ENCODE measurements around the gene UBE2G2. TPM values are rescaled to one million over a fixed set of nuclear protein-coding genes. Genes with fewer than 3 reads are reported as not detected.
A peak's percentile ranks its signal among the peaks of the same experiment; 100 is the strongest.

Gene UBE2G2
- polyA plus RNA-seq (2012; ENCODE audit: low read depth, missing spikeins): 41.5 TPM

DNA sequence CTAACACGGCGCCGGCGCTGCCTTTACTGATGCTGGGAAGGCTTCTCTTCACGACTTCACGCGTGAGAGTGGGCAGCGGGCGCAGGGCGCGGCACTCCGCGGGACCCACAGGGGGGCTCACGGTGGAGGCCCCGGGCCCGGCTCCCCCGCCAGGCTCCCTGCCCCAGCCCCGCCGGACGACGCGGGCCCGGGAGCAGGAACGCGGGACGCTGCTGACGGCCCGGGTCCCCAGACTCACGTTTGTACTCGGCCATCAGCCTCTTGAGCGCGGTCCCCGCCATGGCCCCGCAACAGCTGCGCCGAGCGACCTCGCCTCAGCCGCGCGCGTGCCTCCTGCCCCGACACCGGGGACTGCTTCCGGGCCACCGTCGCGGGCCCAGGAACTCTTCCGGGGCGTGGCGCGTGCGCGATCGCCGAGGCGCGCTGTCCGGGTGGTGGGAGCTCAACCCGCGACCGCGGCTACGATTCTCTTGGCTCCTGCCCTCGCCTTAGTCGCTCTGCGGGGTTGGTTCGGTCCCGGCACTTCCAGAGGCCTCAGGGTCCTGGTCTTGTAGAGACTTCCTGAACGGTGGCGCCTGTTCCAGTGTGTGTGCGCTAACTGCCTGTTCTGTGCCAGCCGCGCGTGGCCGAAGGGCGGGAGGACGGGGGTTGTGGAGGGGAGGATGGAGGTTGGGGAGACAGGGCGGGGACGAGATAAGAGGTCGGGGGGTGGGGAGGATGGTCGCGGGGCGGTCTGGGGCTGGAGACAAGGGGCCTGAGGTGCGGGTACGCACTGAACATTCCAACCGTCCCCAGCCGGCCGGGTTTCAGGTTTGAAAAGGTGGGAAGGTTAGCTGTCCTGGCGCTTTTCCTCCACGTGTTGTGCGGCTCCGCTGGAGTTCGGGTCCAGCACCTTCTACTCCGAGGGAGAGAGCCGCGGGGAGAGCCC, at the start of gene UBE2G2:
TSS of gene UBE2G2 (minus strand) at position 353 of the 928 bp plus-strand sequence. CDS start at position 281, 72 bp downstream.
- FAIRE-seq (peak; percentile 83), DNase-seq (ENCODE audit: insufficient read length, low spot score) (peak; percentile 98)
- TF ChIP-seq POLR2AphosphoS5 (IDR thresholded peaks at IDR 0.05; ENCODE audit: low read depth, low read length) (peak; percentile 76), POU2F2 (IDR thresholded peaks at IDR 0.05; ENCODE audit: low read depth, low read length) (no peak; the same call in 1 of the 2 replicates), TAF1 (IDR thresholded peaks at IDR 0.05; ENCODE audit: low read depth, low read length) (peak; percentile 49), POLR2A (IDR thresholded peaks at IDR 0.05; ENCODE audit: low read depth, low read length) (peak; percentile 81)

DNA sequence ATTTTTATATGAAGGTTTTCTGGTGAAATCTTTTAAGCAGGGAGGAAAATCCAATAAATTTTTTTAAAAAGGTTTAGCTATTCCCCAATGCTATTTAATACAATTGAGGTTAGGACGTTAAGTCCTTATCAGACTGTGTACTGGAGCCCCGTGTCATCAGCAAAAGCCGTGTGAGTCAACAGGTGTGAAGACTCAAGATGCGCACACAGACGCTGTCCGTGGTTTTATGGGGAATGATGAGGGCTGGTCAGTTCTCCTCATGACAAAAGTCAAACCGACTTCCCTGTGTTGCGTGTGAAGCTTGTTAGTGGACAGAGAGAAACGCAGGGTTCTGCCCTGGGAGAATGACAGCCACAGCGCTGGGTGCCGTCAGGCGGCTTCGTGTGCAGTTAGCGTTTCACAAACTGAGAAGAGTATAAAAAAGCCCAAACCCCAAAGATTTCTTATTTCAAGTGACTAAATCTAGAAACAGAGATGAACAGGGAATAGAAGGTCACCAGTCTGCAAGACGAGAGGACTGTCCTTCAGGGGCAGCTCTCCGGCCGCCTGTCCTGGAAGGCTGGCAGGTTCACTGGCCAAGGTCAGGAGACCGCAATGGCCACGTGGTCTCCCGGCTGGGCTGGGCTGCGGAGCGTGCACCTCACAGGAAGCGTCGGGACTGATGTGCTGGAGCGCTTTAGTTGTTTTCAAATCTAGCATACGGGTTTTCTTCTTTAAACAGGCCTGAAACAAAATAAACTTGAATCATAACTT, 49.5 kb upstream of the UBE2G2 start:
- TF ChIP-seq TAF1 (IDR thresholded peaks at IDR 0.05; ENCODE audit: low read depth, low read length): no peak
- TF ChIP-seq PAX5 (IDR thresholded peaks at IDR 0.05; ENCODE audit: insufficient read depth, low read length, severe bottlenecking): no peak
- no peak for TF ChIP-seq POU2F2 (IDR thresholded peaks at IDR 0.05; ENCODE audit: low read depth, low read length)
- TF ChIP-seq POLR2AphosphoS5 (IDR thresholded peaks at IDR 0.05; ENCODE audit: low read depth, low read length): no peak
- TF ChIP-seq POLR2A (IDR thresholded peaks at IDR 0.05; ENCODE audit: low read depth, low read length): no peak
- TF ChIP-seq SPI1 (IDR thresholded peaks at IDR 0.05; ENCODE audit: low read depth, low read length): no peak
- FAIRE-seq: no peak
- no peak for DNase-seq (ENCODE audit: insufficient read length, low spot score)

DNA sequence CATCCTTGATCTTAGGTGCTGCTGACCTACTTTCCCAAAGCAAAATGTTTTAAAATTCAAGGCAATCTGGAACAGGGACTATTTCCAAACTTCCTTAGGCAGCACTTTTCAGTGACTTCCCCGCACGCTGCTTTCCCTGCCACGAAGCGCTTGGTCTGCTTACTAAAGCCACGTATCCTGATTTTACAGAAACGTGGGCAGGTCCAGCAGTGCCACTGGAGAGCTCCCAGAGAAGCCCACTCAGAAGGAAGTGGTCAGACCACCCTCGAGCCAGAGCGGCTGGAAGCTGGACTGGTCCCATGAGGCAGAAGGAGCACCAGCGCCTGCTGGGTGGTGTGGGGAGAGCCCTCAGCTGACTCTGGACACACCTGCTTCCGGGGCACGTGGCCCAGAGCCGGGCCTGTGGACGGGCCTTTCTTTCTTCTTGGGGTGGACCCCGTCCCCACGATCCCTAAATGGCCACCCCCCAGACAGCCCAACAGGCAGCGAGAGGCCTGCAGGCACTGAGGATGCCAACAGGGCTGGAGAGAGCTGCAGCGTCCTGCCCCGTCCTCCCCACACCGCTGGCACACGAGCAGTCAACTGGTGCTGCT, 48.7 kb upstream of the UBE2G2 start:
- TF ChIP-seq POLR2AphosphoS5 (IDR thresholded peaks at IDR 0.05; ENCODE audit: low read depth, low read length): no peak
- no peak for TF ChIP-seq SPI1 (IDR thresholded peaks at IDR 0.05; ENCODE audit: low read depth, low read length)
- no peak for TF ChIP-seq TAF1 (IDR thresholded peaks at IDR 0.05; ENCODE audit: low read depth, low read length)
- no peak for TF ChIP-seq POLR2A (IDR thresholded peaks at IDR 0.05; ENCODE audit: low read depth, low read length)
- TF ChIP-seq POU2F2 (IDR thresholded peaks at IDR 0.05; ENCODE audit: low read depth, low read length): no peak
- no peak for TF ChIP-seq PAX5 (IDR thresholded peaks at IDR 0.05; ENCODE audit: insufficient read depth, low read length, severe bottlenecking)
- no peak for DNase-seq (ENCODE audit: insufficient read length, low spot score)
- FAIRE-seq: no peak

DNA sequence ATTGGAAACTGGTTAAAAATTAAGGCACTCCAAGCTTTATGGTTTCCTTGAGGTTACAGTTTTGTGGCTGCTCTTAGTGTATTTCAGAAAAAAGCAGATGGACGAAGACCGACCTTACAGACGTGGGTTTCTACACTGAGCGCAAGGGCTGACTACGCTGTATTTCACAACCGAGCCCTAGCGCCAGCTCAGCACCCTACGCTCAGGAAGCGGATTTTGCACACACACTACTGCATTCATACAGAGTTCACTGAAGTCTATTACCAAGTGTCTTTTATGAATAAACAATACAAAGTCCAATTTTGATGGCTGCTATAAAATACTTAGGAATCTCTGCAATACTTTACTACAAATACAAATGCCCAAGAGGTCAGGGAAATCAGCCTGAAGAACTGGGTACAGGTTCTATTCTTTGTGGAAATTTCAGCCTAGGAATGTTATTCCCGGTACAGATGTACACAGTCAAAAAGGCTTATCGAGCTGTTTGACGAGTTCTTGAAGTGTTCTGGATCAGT, 48.1 kb upstream of the UBE2G2 start:
- TF ChIP-seq TAF1 (IDR thresholded peaks at IDR 0.05; ENCODE audit: low read depth, low read length) (no peak), PAX5 (IDR thresholded peaks at IDR 0.05; ENCODE audit: insufficient read depth, low read length, severe bottlenecking) (no peak), SPI1 (IDR thresholded peaks at IDR 0.05; ENCODE audit: low read depth, low read length) (no peak), POLR2A (IDR thresholded peaks at IDR 0.05; ENCODE audit: low read depth, low read length) (no peak)
- FAIRE-seq (no peak), DNase-seq (ENCODE audit: insufficient read length, low spot score) (no peak)

DNA sequence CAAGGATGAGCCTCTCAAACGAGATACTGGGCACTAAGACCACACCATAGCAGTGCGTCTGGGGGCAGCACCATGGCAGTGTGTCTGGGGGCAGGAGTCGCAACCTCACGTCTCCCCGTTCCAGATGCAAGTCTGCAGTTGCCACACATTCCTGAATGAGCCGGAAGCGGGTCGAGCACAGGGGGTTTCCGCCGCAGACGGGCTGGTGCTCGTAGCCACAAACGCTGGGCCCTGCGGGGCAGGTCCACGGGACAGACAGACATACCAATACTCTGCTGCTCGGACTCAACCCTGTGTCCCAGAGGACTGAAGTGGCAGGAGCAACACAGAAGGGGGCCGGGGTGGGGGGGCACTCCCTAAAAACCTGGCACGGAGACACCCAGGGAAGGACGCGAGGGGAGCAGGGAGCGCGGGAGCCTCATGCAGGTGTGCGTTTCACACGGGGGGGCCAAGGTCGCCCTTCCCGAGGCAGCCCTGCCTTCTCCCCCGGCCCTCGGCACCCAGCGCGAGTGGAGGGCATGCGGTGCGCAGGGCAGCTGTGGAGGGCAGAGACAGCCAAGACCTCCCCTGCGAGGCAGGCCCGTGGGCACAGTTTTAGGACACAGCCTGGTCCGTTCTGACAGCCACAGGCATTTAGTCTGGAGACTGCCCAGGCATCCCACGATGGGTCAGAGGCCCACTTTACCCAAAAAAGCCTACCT, 47.4 kb upstream of the UBE2G2 start:
- TF ChIP-seq TAF1 (IDR thresholded peaks at IDR 0.05; ENCODE audit: low read depth, low read length): no peak
- no peak for TF ChIP-seq POLR2AphosphoS5 (IDR thresholded peaks at IDR 0.05; ENCODE audit: low read depth, low read length)
- TF ChIP-seq PAX5 (IDR thresholded peaks at IDR 0.05; ENCODE audit: insufficient read depth, low read length, severe bottlenecking): no peak
- TF ChIP-seq SPI1 (IDR thresholded peaks at IDR 0.05; ENCODE audit: low read depth, low read length): no peak
- no peak for TF ChIP-seq POU2F2 (IDR thresholded peaks at IDR 0.05; ENCODE audit: low read depth, low read length)
- TF ChIP-seq POLR2A (IDR thresholded peaks at IDR 0.05; ENCODE audit: low read depth, low read length): no peak
- FAIRE-seq: no peak
- DNase-seq (ENCODE audit: insufficient read length, low spot score): no peak

- DNase-seq (ENCODE audit: insufficient read length, low spot score) (no peak), FAIRE-seq (no peak)
- no peak for TF ChIP-seq SPI1 (IDR thresholded peaks at IDR 0.05; ENCODE audit: low read depth, low read length)
- TF ChIP-seq POLR2AphosphoS5 (IDR thresholded peaks at IDR 0.05; ENCODE audit: low read depth, low read length): no peak
- no peak for TF ChIP-seq TAF1 (IDR thresholded peaks at IDR 0.05; ENCODE audit: low read depth, low read length)
- TF ChIP-seq POLR2A (IDR thresholded peaks at IDR 0.05; ENCODE audit: low read depth, low read length): no peak
- no peak for TF ChIP-seq PAX5 (IDR thresholded peaks at IDR 0.05; ENCODE audit: insufficient read depth, low read length, severe bottlenecking)
- no peak for TF ChIP-seq POU2F2 (IDR thresholded peaks at IDR 0.05; ENCODE audit: low read depth, low read length)
These were observed 45.8 kb upstream of the UBE2G2 start for GRCh38 chr21:44847261-44848056.

GRCh38 chr21:44846485-44847260, 45.1 kb upstream of the UBE2G2 start:
- TF ChIP-seq POU2F2 (IDR thresholded peaks at IDR 0.05; ENCODE audit: low read depth, low read length) (no peak), PAX5 (IDR thresholded peaks at IDR 0.05; ENCODE audit: insufficient read depth, low read length, severe bottlenecking) (no peak), SPI1 (IDR thresholded peaks at IDR 0.05; ENCODE audit: low read depth, low read length) (0 out of 2 replicates have a peak, but pooled peaks have one; percentile 10), POLR2AphosphoS5 (IDR thresholded peaks at IDR 0.05; ENCODE audit: low read depth, low read length) (no peak)
- FAIRE-seq (no peak), DNase-seq (ENCODE audit: insufficient read length, low spot score) (no peak)

All from GM12891 (cell line).